MCF 10A (cell line): ENCODE results near the gene CAPZA1. TPM values are rescaled to one million over a fixed set of nuclear protein-coding genes. Genes with fewer than 3 reads are reported as not detected.

Experiments used
- BruUV-seq: library from RNA; stranded (reverse); fragments of 400-500 nt; replicated peaks from 2 replicates; lab custom pipeline; 2021; lab: Mats Ljungman, UMichigan
- CTCF ChIA-PET: fragments of 300-600 bp; sonication (Branson Sonifier 250); formaldehyde crosslinking; extraction: SDS; loops from one replicate; lab custom pipeline; 2021; ENCODE audit warnings: antibody characterized with exemption, inconsistent platforms; lab: Yijun Ruan, JAX
- POLR2A ChIA-PET: fragments of 300-600, 350-650 bp; sonication (Branson Sonifier 250); formaldehyde crosslinking; extraction: SDS; loops from one replicate; lab custom pipeline; 2020; ENCODE audit warnings: antibody characterized with exemption, inconsistent platforms; lab: Yijun Ruan, JAX
- DNase-seq: peaks from one replicate; pipeline ENCODE4 v3.0.0-alpha.2; 2018; ENCODE audit not compliant: unreplicated experiment
- H3K27ac Mint-ChIP-seq: one replicate; pipeline ENCODE4 v1.8.0; 2022; ENCODE audit warnings: mild to moderate bottlenecking, low read depth, mixed read lengths; ENCODE audit not compliant: unreplicated experiment
- H3K27me3 Mint-ChIP-seq: one replicate; pipeline ENCODE4 v1.8.0; 2022; ENCODE audit warnings: mixed read lengths; ENCODE audit not compliant: insufficient read depth, unreplicated experiment
- H3K36me3 Mint-ChIP-seq: one replicate; pipeline ENCODE4 v1.8.0; 2022; ENCODE audit warnings: mild to moderate bottlenecking, moderate library complexity, mixed read lengths; ENCODE audit not compliant: insufficient read depth, unreplicated experiment
- H3K4me1 Mint-ChIP-seq: one replicate; pipeline ENCODE4 v1.8.0; 2022; ENCODE audit warnings: mixed read lengths; ENCODE audit not compliant: insufficient read depth, unreplicated experiment
- H3K4me3 Mint-ChIP-seq: one replicate; pipeline ENCODE4 v1.8.0; 2022; ENCODE audit warnings: mild to moderate bottlenecking, moderate library complexity, mixed read lengths; ENCODE audit not compliant: unreplicated experiment
- H3K9me3 Mint-ChIP-seq: one replicate; pipeline ENCODE4 v1.8.0; 2022; ENCODE audit warnings: mixed read lengths; ENCODE audit not compliant: unreplicated experiment
- intact Hi-C: fragments of 100-400 bp; cut with micrococcal nuclease; formaldehyde crosslinking; loops from 2 replicates; pipeline ENCODE4 v1.14.1; 2022
- total RNA-seq: library from RNA; stranded (reverse); gene quantifications from 2 replicates; pipeline ENCODE4 v1.2.3, GENCODE V29; 2022
- TF ChIP-seq, protein P1 (sequence below): fragments of 200-600 bp; IDR thresholded peaks from one replicate; pipeline ENCODE4 v1.8.0; 2022; ENCODE audit warnings: antibody characterized with exemption, mild to moderate bottlenecking; ENCODE audit not compliant: unreplicated experiment

CAPZA1 gene
- total RNA-seq, 1 experiment from 2014 or later, result 150 TPM

GRCh38 chr1:112704934-112705627 is 85.4 kb downstream of the CAPZA1 start:
- POLR2A ChIA-PET, result interaction anchor here (0.6 to 7.7 kb wide), 20 partner anchors 10 to 368 kb away, joined by 3 to 75 read pairs (median 5); partner anchors contain the start of genes CAPZA1, CTTNBP2NL, LRIG2 and MOV10
- intact Hi-C loops, result loop anchor here (1.0 kb wide), 2 partner anchors 18 to 31 kb away; partner anchors contain the start of gene MOV10
- H3K36me3 Mint-ChIP-seq, result peaks cover 35% of the 10 kb centered on the region

GRCh38 chr1:112706505-112707220 is 87.0 kb downstream of the CAPZA1 start, which contains the start of gene RHOC:
TSS of gene RHOC (minus strand) at chr1:112707127. CDS start at chr1:112703799, 3,328 bp downstream.
- DNase-seq, result peak; percentile 30
- ChIA-PET CTCF (interaction anchor here (0.7 to 3.9 kb wide), 5 partner anchors 84 to 315 kb away, joined by 3 to 48 read pairs (median 5); no protein-coding TSS in a partner anchor), POLR2A (interaction anchor here (0.6 to 6.4 kb wide), 8 partner anchors 20 to 316 kb away, joined by 3 to 44 read pairs (median 12); partner anchors contain the start of genes CAPZA1, CTTNBP2NL, MOV10 and ST7L)
- intact Hi-C loops, result loop anchor here (1.0 kb wide), 5 partner anchors 86 to 316 kb away; no protein-coding TSS in a partner anchor
- peaks cover 23% of the 10 kb centered on the region for H3K36me3 Mint-ChIP-seq
- TF ChIP-seq, protein P1, sequence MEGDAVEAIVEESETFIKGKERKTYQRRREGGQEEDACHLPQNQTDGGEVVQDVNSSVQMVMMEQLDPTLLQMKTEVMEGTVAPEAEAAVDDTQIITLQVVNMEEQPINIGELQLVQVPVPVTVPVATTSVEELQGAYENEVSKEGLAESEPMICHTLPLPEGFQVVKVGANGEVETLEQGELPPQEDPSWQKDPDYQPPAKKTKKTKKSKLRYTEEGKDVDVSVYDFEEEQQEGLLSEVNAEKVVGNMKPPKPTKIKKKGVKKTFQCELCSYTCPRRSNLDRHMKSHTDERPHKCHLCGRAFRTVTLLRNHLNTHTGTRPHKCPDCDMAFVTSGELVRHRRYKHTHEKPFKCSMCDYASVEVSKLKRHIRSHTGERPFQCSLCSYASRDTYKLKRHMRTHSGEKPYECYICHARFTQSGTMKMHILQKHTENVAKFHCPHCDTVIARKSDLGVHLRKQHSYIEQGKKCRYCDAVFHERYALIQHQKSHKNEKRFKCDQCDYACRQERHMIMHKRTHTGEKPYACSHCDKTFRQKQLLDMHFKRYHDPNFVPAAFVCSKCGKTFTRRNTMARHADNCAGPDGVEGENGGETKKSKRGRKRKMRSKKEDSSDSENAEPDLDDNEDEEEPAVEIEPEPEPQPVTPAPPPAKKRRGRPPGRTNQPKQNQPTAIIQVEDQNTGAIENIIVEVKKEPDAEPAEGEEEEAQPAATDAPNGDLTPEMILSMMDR, result no peak
- H3K4me1 Mint-ChIP-seq, result peaks cover 42% of the 10 kb centered on the region
- no peaks in the 10 kb centered on the region for H3K9me3 Mint-ChIP-seq
- no TSS peak for BruUV-seq
- H3K27me3 Mint-ChIP-seq, result no peaks in the 10 kb centered on the region
- peak within 1 kb of the TSS; percentile 91 for H3K27ac Mint-ChIP-seq
- peak within 1 kb of the TSS; percentile 78 for H3K4me3 Mint-ChIP-seq

More at GRCh38 chr1:112704934-112705627, 85.4 kb downstream of the CAPZA1 start:
- H3K9me3 Mint-ChIP-seq, result no peaks in the 10 kb centered on the region
- peak; percentile 98 for DNase-seq
- TSS peak; percentile 85 for BruUV-seq
- CTCF ChIA-PET, result interaction anchor here (0.6 to 2.1 kb wide), 7 partner anchors 10 to 314 kb away, joined by 3 to 14 read pairs (median 5); partner anchors contain the start of gene MOV10
- H3K27me3 Mint-ChIP-seq, result no peaks in the 10 kb centered on the region
- TF ChIP-seq, protein P1, result no peak
- peaks cover 53% of the 10 kb centered on the region for H3K4me1 Mint-ChIP-seq
- peak overlapping the region; percentile 78 for H3K4me3 Mint-ChIP-seq
- peak overlapping the region; percentile 91 for H3K27ac Mint-ChIP-seq

DNA sequence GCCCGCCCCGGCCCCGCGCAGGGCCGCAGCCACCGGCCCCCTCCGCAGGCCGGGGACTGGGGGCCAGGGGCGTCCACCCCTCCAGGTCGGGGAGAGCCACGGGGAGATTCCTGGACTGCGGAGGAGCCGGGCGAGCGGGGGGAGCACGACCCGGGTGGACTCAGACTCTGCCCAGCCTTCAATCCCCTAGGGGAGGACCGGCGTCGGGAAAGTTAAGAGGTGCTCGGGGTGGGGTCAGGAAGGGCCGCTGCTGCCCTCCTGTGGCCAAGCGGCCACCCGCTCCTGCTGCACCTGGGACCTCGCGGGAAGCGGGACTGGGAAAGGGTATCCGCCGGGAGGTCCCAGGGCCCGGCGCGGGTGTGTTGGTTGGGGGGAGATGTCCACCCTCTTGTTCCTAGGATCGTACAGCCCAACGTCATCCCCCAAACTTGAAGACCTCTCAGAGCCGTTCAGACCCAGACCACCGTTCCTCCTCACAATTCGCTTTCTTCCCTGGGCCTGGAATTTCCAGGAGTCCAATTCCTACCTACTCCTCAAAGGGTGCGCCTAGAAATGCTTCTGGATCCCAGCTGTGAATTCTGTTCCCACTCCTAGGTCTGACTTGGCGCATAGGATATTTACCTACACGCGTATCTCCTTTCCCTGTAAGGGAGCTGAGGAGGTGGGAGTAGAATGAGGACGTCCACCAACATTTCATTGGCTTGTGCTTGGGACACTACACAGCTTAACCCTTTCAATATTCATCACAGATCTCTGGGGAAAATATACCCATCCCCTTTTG is 87.8 kb downstream of the CAPZA1 start:
- no TSS peak for BruUV-seq

More for the DNA sequence above, 87.8 kb downstream of the CAPZA1 start:
- TF ChIP-seq, protein P1, result peak; percentile 86
- ChIA-PET POLR2A (interaction anchor here (0.6 to 6.4 kb wide), 14 partner anchors 10 to 316 kb away, joined by 3 to 44 read pairs (median 4); partner anchors contain the start of genes CAPZA1, CTTNBP2NL, MOV10 and ST7L), CTCF (interaction anchor here (0.6 to 3.9 kb wide), 28 partner anchors 8 to 417 kb away, joined by 3 to 48 read pairs (median 4); partner anchors contain the start of genes CAPZA1, CTTNBP2NL, LRIG2 and MOV10)
- Mint-ChIP-seq H3K9me3 (no peaks in the 10 kb centered on the region), H3K27me3 (no peaks in the 10 kb centered on the region), H3K36me3 (peaks cover 16% of the 10 kb centered on the region), H3K4me1 (peaks cover 34% of the 10 kb centered on the region), H3K27ac (peak overlapping the region; percentile 91), H3K4me3 (peak overlapping the region; percentile 78)
- intact Hi-C loops, result loop anchor here (1.0 kb wide), 5 partner anchors 87 to 317 kb away; no protein-coding TSS in a partner anchor
- peak; percentile 91 for DNase-seq
